IMR-90 (cell line): ENCODE results near the gene C1QTNF1. TPM values are rescaled to one million over a fixed set of nuclear protein-coding genes. Genes with fewer than 3 reads are reported as not detected.

Experiments used
- ATAC-seq: fragments of 200-7000 bp; cut with Tn5 transposase; 2 replicates; pipeline ENCODE4 v1.9.1; 2020; ENCODE audit warnings: low read depth, mild to moderate bottlenecking, moderate library complexity
- BruUV-seq: library from RNA; stranded (reverse); fragments of 400-500 nt; replicated peaks from 2 replicates; lab custom pipeline; 2021; lab: Mats Ljungman, UMichigan
- CTCF ChIA-PET: fragments of 300-600 bp; formaldehyde crosslinking; extraction: SDS; loops from one replicate; lab custom pipeline; 2021; ENCODE audit warnings: antibody characterized with exemption; lab: Yijun Ruan, JAX
- POLR2A ChIA-PET: fragments of 300-600 bp; sonication (Branson Sonifier 250); formaldehyde crosslinking; loops from one replicate; lab custom pipeline; 2022; ENCODE audit warnings: antibody characterized with exemption; ENCODE audit not compliant: unreplicated experiment; lab: Charles Lee
- DNase-seq: peaks from one replicate; pipeline ENCODE4 v3.0.0; 2013
- H2AFZ ChIP-seq: replicated peaks from 2 replicates; pipeline ENCODE3; 2013; ENCODE audit warnings: low read length, mild to moderate bottlenecking; ENCODE audit not compliant: poor library complexity
- H2AK5ac ChIP-seq: 2 replicates; pipeline ENCODE4 v1.6.1; 2013; ENCODE audit warnings: low read depth, low read length, inconsistent platforms
- H2AK9ac ChIP-seq: replicated peaks from 2 replicates; pipeline ENCODE3; 2013; ENCODE audit warnings: mild to moderate bottlenecking, low read depth, low read length, moderate library complexity; ENCODE audit not compliant: poor library complexity
- H2BK120ac ChIP-seq: 2 replicates; pipeline ENCODE4 v1.6.1; 2013; ENCODE audit warnings: low read depth, low read length, inconsistent platforms
- H2BK15ac ChIP-seq: 3 replicates; pipeline ENCODE4 v1.6.1; 2013; ENCODE audit warnings: low read depth, low read length, inconsistent platforms
- H2BK20ac ChIP-seq: 2 replicates; pipeline ENCODE4 v1.6.1; 2013; ENCODE audit warnings: low read depth, mild to moderate bottlenecking, inconsistent platforms, low read length, moderate library complexity
- H2BK5ac ChIP-seq: 2 replicates; pipeline ENCODE4 v1.6.1; 2013; ENCODE audit warnings: mild to moderate bottlenecking, low read depth, low read length, inconsistent platforms; ENCODE audit not compliant: poor library complexity, severe bottlenecking
- H3K14ac ChIP-seq: replicated peaks from 2 replicates; pipeline ENCODE4 v1.6.1; 2013; ENCODE audit warnings: low read depth, low read length, inconsistent platforms
- H3K18ac ChIP-seq: 2 replicates; pipeline ENCODE4 v1.6.1; 2013; ENCODE audit warnings: low read depth, low read length, control low read depth
- H3K23ac ChIP-seq: 2 replicates; pipeline ENCODE4 v1.6.1; 2013; ENCODE audit warnings: low read depth, low read length, inconsistent platforms
- H3K27ac ChIP-seq: 2 replicates; pipeline ENCODE4 v1.5.1; 2013; ENCODE audit warnings: mild to moderate bottlenecking, control low read depth, low read length; ENCODE audit not compliant: insufficient read depth
- H3K27me3 ChIP-seq: 2 replicates; pipeline ENCODE4 v1.6.1; 2013; ENCODE audit warnings: low read length; ENCODE audit not compliant: control insufficient read depth, insufficient read depth
- H3K36me3 ChIP-seq: 2 replicates; pipeline ENCODE4 v1.6.1; 2013; ENCODE audit warnings: low read length, mixed read lengths; ENCODE audit not compliant: control insufficient read depth, insufficient read depth
- H3K4ac ChIP-seq: 2 replicates; pipeline ENCODE4 v1.6.1; 2013; ENCODE audit warnings: low read depth, low read length, inconsistent platforms
- H3K4me1 ChIP-seq: 2 replicates; pipeline ENCODE4 v1.6.1; 2013; ENCODE audit warnings: low read length, mixed read lengths; ENCODE audit not compliant: control insufficient read depth, insufficient read depth
- H3K4me2 ChIP-seq: 2 replicates; pipeline ENCODE4 v1.6.1; 2013; ENCODE audit warnings: low read depth, mild to moderate bottlenecking, control low read depth, low read length, moderate library complexity
- H3K4me3 ChIP-seq: 2 replicates; pipeline ENCODE4 v1.5.1; 2013; ENCODE audit warnings: low read depth, mild to moderate bottlenecking, control low read depth, low read length, moderate library complexity; ENCODE audit not compliant: insufficient read depth
- H3K56ac ChIP-seq: 2 replicates; pipeline ENCODE4 v1.6.1; 2013; ENCODE audit warnings: low read length, inconsistent platforms; ENCODE audit not compliant: insufficient read depth; ENCODE audit errors: extremely low read depth
- H3K79me1 ChIP-seq, 2 experiments: 2 replicates each; pipeline ENCODE4 v1.6.1; 2013; ENCODE audit warnings: low read length in 2 of 2, inconsistent platforms in 1 of 2, low read depth in 1 of 2
- H3K9ac ChIP-seq: 2 replicates; pipeline ENCODE4 v1.6.1; 2013; ENCODE audit warnings: low read depth, low read length, control low read depth
- H3K9me1 ChIP-seq: 2 replicates; pipeline ENCODE4 v1.6.1; 2013; ENCODE audit warnings: low read length, inconsistent platforms; ENCODE audit not compliant: insufficient read depth
- H3K9me3 ChIP-seq: 2 replicates; pipeline ENCODE4 v1.6.1; 2013; ENCODE audit warnings: low read length; ENCODE audit not compliant: control insufficient read depth, insufficient read depth
- H4K20me1 ChIP-seq: 2 replicates; pipeline ENCODE4 v1.6.1; 2013; ENCODE audit warnings: low read length, inconsistent platforms; ENCODE audit not compliant: insufficient read depth
- H4K5ac ChIP-seq: 2 replicates; pipeline ENCODE4 v1.6.1; 2013; ENCODE audit warnings: mild to moderate bottlenecking, low read depth, low read length, control low read depth
- H4K8ac ChIP-seq, 2 experiments: 2 replicates each; pipeline ENCODE4 v1.6.1; 2013; ENCODE audit warnings: low read depth in 2 of 2, low read length in 2 of 2, control low read depth in 1 of 2, inconsistent platforms in 1 of 2
- H4K91ac ChIP-seq: 2 replicates; pipeline ENCODE4 v1.6.1; 2013; ENCODE audit warnings: low read depth, low read length, inconsistent platforms; ENCODE audit not compliant: insufficient read depth
- MAFK ChIP-seq: IDR thresholded peaks from 2 replicates; pipeline ENCODE4 v1.6.1; 2012; ENCODE audit warnings: low read depth, low read length, improper control_type of control experiment
- MAZ ChIP-seq: IDR thresholded peaks from 2 replicates; pipeline ENCODE4 v1.6.1; 2012; ENCODE audit warnings: low read depth, mild to moderate bottlenecking, low read length, improper control_type of control experiment, moderate library complexity, borderline replicate concordance
- POLR2A ChIP-seq: IDR thresholded peaks from 2 replicates; pipeline ENCODE4 v1.6.1; 2012; ENCODE audit warnings: mild to moderate bottlenecking, low read depth, low read length
- RCOR1 ChIP-seq: IDR thresholded peaks from 2 replicates; pipeline ENCODE4 v1.6.1; 2012; ENCODE audit warnings: mild to moderate bottlenecking, low read length, improper control_type of control experiment; ENCODE audit not compliant: insufficient replicate concordance
- RFX5 ChIP-seq: IDR thresholded peaks from 2 replicates; pipeline ENCODE4 v1.8.0; 2012; ENCODE audit warnings: low read depth, mild to moderate bottlenecking, low read length, moderate library complexity
- USF2 ChIP-seq: fragments of 150-350 bp; IDR thresholded peaks from 2 replicates; pipeline ENCODE4 v1.6.1; 2017; ENCODE audit warnings: mild to moderate bottlenecking, antibody characterized with exemption, low read length, low read depth
- WGBS, 2 experiments: methylation state at CpG; one replicate each; pipeline versions ENCODE4 v1.1.5 to v1.1.7; 2013; ENCODE audit warnings: missing lambda C conversion rate in 2 of 2; ENCODE audit not compliant: insufficient read length in 1 of 2; ENCODE audit errors: extremely low coverage in 2 of 2; 5-methylcytosine and 5-hydroxymethylcytosine counted together
- dilution Hi-C: fragments of 300-500 bp; cut with HindIII; formaldehyde crosslinking; loops from one replicate; pipeline ENCODE4 v1.14.3; 2018; ENCODE audit warnings: low sequenced_read_pairs; ENCODE audit not compliant: unreplicated experiment
- in situ Hi-C: fragments of 300-500 bp; cut with MboI; formaldehyde crosslinking; loops from 3 replicates; pipeline ENCODE4 v1.14.3; 2019; ENCODE audit warnings: low sequenced_read_pairs, inconsistent platforms, mixed read lengths
- intact Hi-C: fragments of 100-400 bp; cut with micrococcal nuclease; formaldehyde crosslinking; loops from 2 replicates; pipeline ENCODE4 v1.10.0; 2022
- polyA plus RNA-seq, 3 experiments: library from polyadenylated mRNA; depleted of rRNA; stranded (reverse); fragments of >200 nt; gene quantifications; 2 replicates each; pipeline ENCODE4 v1.2.3, GENCODE V29; 2012; ENCODE audit warnings: low replicate concordance in 1 of 3
- total RNA-seq: library from RNA; depleted of rRNA; stranded (reverse); fragments of >200 nt; gene quantifications from 2 replicates; pipeline ENCODE4 v1.2.3, GENCODE V29; 2012

C1QTNF1 gene
- total and polyA plus RNA-seq, 2 of the 4 experiments (the other 2 are of a cell fraction): 3.4 to 8.4 TPM

GRCh38 chr17:78991906-78992532 is 31.9 kb upstream of the C1QTNF1 start:
- Histone ChIP-seq H2AFZ (no peak overlapping the region), H3K4me2 (no peak overlapping the region), H2BK5ac (no peak overlapping the region), H3K4me3 (no peak overlapping the region), H3K79me1 (peaks cover 15 to 43% of the 10 kb centered on the region in 2 experiments), H3K56ac (no peak overlapping the region), H4K8ac (no peak overlapping the region), H3K23ac (no peak overlapping the region), H3K4ac (no peak overlapping the region), H4K91ac (no peak overlapping the region), H3K9ac (no peak overlapping the region), H2BK120ac (no peak overlapping the region), H3K36me3 (peaks cover 58% of the 10 kb centered on the region), H3K9me1 (no peaks in the 10 kb centered on the region), H3K14ac (no peak overlapping the region), H3K27me3 (no peaks in the 10 kb centered on the region), H3K4me1 (peaks cover under 1% of the 10 kb centered on the region; the same call in 1 of the 2 replicates), H3K18ac (no peak overlapping the region), H4K20me1 (peaks cover 16% of the 10 kb centered on the region), H2BK20ac (no peak overlapping the region), H4K5ac (no peak overlapping the region), H2AK9ac (no peak overlapping the region), H2BK15ac (no peak overlapping the region), H3K9me3 (no peaks in the 10 kb centered on the region), H3K27ac (no peak overlapping the region), H2AK5ac (no peak overlapping the region)
- TSS peak; percentile 72 for BruUV-seq
- DNase-seq (no peak), ATAC-seq (no peak)
- in situ Hi-C loops: no loop called here
- dilution Hi-C loops: no loop called here
- ChIA-PET POLR2A (no interaction called here), CTCF (no interaction called here)
- WGBS, 2 experiments: 96% methylated on average over 5 of the region's 22 CpGs; no CpG with 5 or more reads in 1 of the 2 experiments
- intact Hi-C loops: no loop called here
- no peak for TF ChIP-seq USF2
- TF ChIP-seq RCOR1: no peak
- no peak for TF ChIP-seq MAFK
- TF ChIP-seq POLR2A: no peak
- TF ChIP-seq MAZ: no peak
- TF ChIP-seq RFX5: no peak
